ENCODE data around the gene PSPC1.

GRCh38 chr13:19805765-19806164 lies 23.0 kb upstream of the PSPC1 start:
- no peak for TF ChIP-seq CTCF (IDR thresholded peaks at IDR 0.05; ENCODE audit: insufficient read depth, low read length)
- no peak for TF ChIP-seq POLR2AphosphoS5 (IDR thresholded peaks at IDR 0.05; ENCODE audit: low read depth)
- no peak for TF ChIP-seq SPI1 (IDR thresholded peaks at IDR 0.05; ENCODE audit: borderline replicate concordance, low read depth)
- no peak for TF ChIP-seq REST (IDR thresholded peaks at IDR 0.05; ENCODE audit: insufficient replicate concordance, low read depth)
